ENCODE measurements around the gene NEUROG2.
"Not testable (repeated sequence)": the region's sequence is repeated elsewhere in the genome, so short reads cannot be mapped to it uniquely, and the experiment has no call there.

NEUROG2 gene

GRCh38 chr4:112520598-112521122 is 4.7 kb upstream of the NEUROG2 start:
- DNase-seq, result no peak

- DNase-seq, result no peak
Observed at GRCh38 chr4:112519689-112520597, 4.0 kb upstream of the NEUROG2 start.

- no peak for DNase-seq
Observed at GRCh38 chr4:112518675-112519074, 2.7 kb upstream of the NEUROG2 start.

- no peak for DNase-seq
Observed at GRCh38 chr4:112517911-112518310, 1.9 kb upstream of the NEUROG2 start.

GRCh38 chr4:112517067-112517634 is 1.2 kb upstream of the NEUROG2 start:
- no peak for DNase-seq

GRCh38 chr4:112516471-112517066 is 589 bp upstream of the NEUROG2 start:
- no peak for DNase-seq

GRCh38 chr4:112515198-112516065 is 548 bp downstream of the NEUROG2 start:
- no peak for DNase-seq

- DNase-seq, result no peak
Observed at GRCh38 chr4:112514647-112515197, 1.3 kb downstream of the NEUROG2 start.

GRCh38 chr4:112513971-112514646 is 1.9 kb downstream of the NEUROG2 start:
- DNase-seq, result no peak

- DNase-seq, result no peak
Observed at GRCh38 chr4:112511803-112512118, 4.2 kb downstream of the NEUROG2 start.

- DNase-seq, result no peak
Observed at GRCh38 chr4:112511093-112511802, 4.7 kb downstream of the NEUROG2 start.

- DNase-seq, result no peak
Observed at GRCh38 chr4:112510291-112511092, 5.5 kb downstream of the NEUROG2 start.

- DNase-seq, result no peak
Observed at GRCh38 chr4:112509243-112510141, 6.5 kb downstream of the NEUROG2 start.

- no peak for DNase-seq
Observed at GRCh38 chr4:112508356-112508755, 7.6 kb downstream of the NEUROG2 start.

GRCh38 chr4:112504807-112505206 is 11.2 kb downstream of the NEUROG2 start:
- DNase-seq, result no peak

GRCh38 chr4:112502871-112503270 is 13.1 kb downstream of the NEUROG2 start:
- DNase-seq, result no peak

- no peak for DNase-seq
Observed at GRCh38 chr4:112492321-112492720, 23.7 kb downstream of the NEUROG2 start.

- DNase-seq, result not testable (repeated sequence)
Observed at GRCh38 chr4:112490808-112491207, 25.2 kb downstream of the NEUROG2 start.

- no peak for DNase-seq
Observed at GRCh38 chr4:112485930-112486329, 30.1 kb downstream of the NEUROG2 start.

All from activated CD4-positive, alpha-beta T cell treated with anti-CD3 and anti-CD28 coated beads for 4 hours (primary cell).